AG09309 (cell line): Measurements from ENCODE around the gene ATL3.
A peak's percentile ranks its signal among the peaks of the same experiment; 100 is the strongest.
"Not testable (repeated sequence)": the region's sequence is repeated elsewhere in the genome, so short reads cannot be mapped to it uniquely, and the experiment has no call there.

Experiments used
- DNase-seq: peaks from one replicate; pipeline ENCODE4 v3.0.0-alpha.2; 2010; ENCODE audit warnings: low read depth
- H3K4me3 ChIP-seq: 2 replicates; pipeline ENCODE4 v1.5.1; 2011; ENCODE audit warnings: mild to moderate bottlenecking, low read depth, low read length, moderate library complexity; ENCODE audit not compliant: control insufficient read depth
- CTCF ChIP-seq: IDR thresholded peaks from 2 replicates; pipeline ENCODE4 v1.5.1; 2011; ENCODE audit warnings: mild to moderate bottlenecking, low read depth, low read length, inconsistent platforms; ENCODE audit not compliant: insufficient read depth, control insufficient read depth; ENCODE audit errors: missing control alignments

The ATL3 gene

GRCh38 chr11:63592975-63593395, 78.2 kb downstream of the ATL3 start:
- H3K4me3 ChIP-seq: no peak overlapping the region
- DNase-seq: no peak
- TF ChIP-seq CTCF: peak; percentile 96

DNA sequence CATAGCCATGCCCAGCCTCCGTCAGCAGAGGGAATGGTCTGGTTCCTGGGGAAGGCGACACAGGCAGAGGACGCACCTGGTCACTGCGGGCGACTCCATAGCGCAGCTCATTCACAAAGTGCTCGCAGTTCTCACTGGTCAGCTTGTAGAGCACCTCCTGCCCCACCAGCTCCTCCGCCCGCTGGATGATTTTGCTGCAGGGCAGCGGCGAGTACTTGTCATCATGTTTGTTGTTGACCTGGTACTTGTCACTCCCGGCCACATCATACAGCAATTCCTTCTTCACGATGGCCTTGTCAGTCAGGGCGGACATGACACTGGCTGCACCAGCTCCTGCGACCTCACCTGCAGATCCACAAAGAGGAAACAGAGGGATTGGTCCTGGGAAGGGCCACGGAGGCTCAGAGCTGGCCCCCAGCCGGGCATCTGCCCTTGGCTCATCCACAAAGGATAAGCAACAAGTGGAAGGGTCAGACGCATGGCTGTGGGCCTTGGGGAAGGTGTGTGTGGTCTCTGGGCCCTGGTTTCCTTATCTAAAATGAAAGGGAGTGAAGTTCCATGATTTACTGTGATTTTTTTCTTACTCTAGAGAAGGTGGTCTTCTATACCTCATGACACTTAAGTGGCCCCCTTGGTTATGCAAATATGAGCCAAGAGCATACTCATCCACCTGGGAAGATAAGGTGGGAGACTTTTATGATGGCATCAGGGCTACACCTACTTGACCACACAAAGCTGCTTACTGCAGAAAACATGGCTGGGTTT, 81.0 kb downstream of the ATL3 start:
- TF ChIP-seq CTCF: no peak
- no peak overlapping the region for H3K4me3 ChIP-seq
- DNase-seq: no peak

GRCh38 chr11:63589000-63589399, 82.2 kb downstream of the ATL3 start:
- no peak for DNase-seq
- H3K4me3 ChIP-seq: no peak overlapping the region
- no peak for TF ChIP-seq CTCF

GRCh38 chr11:63586451-63587166, 84.6 kb downstream of the ATL3 start:
- DNase-seq: no peak
- TF ChIP-seq CTCF: no peak
- no peak overlapping the region for H3K4me3 ChIP-seq

DNA sequence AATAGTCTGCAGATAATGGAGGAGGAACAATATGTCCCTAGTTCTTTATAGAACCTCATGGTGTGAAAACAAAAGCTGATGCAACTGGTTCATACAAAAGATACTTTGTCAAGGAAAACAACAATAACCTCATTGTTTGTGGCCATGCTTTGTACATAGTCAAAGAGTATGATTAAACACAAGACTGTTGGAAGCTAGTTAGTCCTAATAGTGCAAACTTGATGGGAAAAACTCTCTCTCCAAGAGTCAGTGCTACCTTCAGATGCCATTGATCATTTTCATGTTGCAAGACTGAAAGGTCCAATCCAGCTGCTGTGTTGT, 87.9 kb downstream of the ATL3 start:
- no peak for TF ChIP-seq CTCF
- DNase-seq: no peak
- no peak overlapping the region for H3K4me3 ChIP-seq

DNA sequence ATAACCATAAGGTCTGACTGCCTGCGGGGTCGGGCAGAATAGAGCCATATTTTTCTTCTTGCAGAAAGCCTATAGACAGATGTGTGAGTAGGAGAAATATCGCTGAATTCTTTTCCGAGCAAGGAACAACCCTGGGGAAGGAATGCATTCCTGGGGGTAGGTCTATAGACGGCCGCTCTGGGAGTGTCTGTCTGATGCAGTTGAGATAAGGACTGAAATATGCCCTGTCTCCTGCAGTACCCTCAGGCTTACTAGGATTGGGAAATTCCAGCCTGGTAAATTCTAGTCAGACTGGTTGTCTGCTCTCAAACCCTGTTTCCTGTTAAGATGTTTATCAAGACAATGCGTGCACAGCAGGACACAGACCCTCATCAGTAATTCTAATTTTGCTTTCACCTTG, 90.0 kb downstream of the ATL3 start:
- H3K4me3 ChIP-seq, DNase-seq: not testable (repeated sequence)

DNA sequence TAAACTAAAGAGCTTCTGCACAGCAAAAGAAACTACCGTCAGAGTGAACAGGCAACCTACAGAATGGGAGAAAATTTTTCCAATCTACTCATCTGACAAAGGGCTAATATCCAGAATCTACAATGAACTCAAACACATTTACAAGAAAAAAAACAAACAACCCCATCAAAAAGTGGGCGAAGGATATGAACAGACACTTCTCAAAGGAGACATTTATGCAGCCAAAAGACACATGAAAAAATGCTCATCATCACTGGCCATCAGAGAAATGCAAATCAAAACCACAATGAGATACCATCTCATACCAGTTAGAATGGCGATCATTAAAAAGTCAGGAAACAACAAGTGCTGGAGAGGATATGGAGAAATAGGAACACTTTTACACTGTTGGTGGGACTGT, 92.3 kb downstream of the ATL3 start:
- DNase-seq, H3K4me3 ChIP-seq: not testable (repeated sequence)
